SK-N-MC (cell line): ENCODE measurements around the gene COMMD9.
A peak's percentile ranks its signal among the peaks of the same experiment; 100 is the strongest.
"Not testable (repeated sequence)": the region's sequence is repeated elsewhere in the genome, so short reads cannot be mapped to it uniquely, and the experiment has no call there.

Experiments used
- DNase-seq: peaks from one replicate; pipeline ENCODE4 v3.0.0-alpha.2; 2011; ENCODE audit warnings: low read depth, low spot score
- H3K27ac ChIP-seq: fragments of 200-600 bp; sonication (generic); 2 replicates; pipeline ENCODE4 v1.5.1; 2016; ENCODE audit warnings: mixed run types
- H3K36me3 ChIP-seq: fragments of 200-600 bp; sonication (generic); 2 replicates; pipeline ENCODE4 v1.6.1; 2017; ENCODE audit warnings: antibody characterized with exemption, low read length, mixed read lengths; ENCODE audit not compliant: insufficient read depth
- H3K4me3 ChIP-seq: fragments of 200-600 bp; sonication (generic); 2 replicates; pipeline ENCODE4 v1.5.1; 2016
- H3K9ac ChIP-seq: fragments of 200-600 bp; sonication (generic); 2 replicates; pipeline ENCODE4 v1.8.0; 2017; ENCODE audit warnings: mixed run types, mixed read lengths; ENCODE audit not compliant: insufficient read length
- H3K9me3 ChIP-seq: fragments of 200-600 bp; sonication (generic); 2 replicates; pipeline ENCODE4 v1.6.1; 2017; ENCODE audit warnings: low read depth, mild to moderate bottlenecking, antibody characterized with exemption, low read length, moderate library complexity, mixed read lengths
- EZH2 ChIP-seq: fragments of 200-600 bp; sonication (generic); IDR thresholded peaks from one replicate; pipeline ENCODE4 v1.6.1; 2017; ENCODE audit warnings: antibody characterized with exemption
- FOXP2 ChIP-seq: optimal IDR thresholded peaks from 2 replicates; pipeline ENCODE3; 2011; ENCODE audit warnings: mild to moderate bottlenecking, moderate library complexity; ENCODE audit not compliant: insufficient read depth; ENCODE audit errors: extremely low read length, control extremely low read depth
- POLR2AphosphoS5 ChIP-seq: IDR thresholded peaks from 2 replicates; pipeline ENCODE4 v1.6.1; 2012; ENCODE audit warnings: mild to moderate bottlenecking, low read depth, low read length, borderline replicate concordance

The COMMD9 gene

GRCh38 chr11:36289226-36289852 lies at the start of gene COMMD9:
COMMD9 (minus strand) TSS chr11:36289424; CDS start chr11:36289412, 12 bp downstream.
- Histone ChIP-seq H3K36me3 (no peaks in the 10 kb centered on the region), H3K27ac (no peak within 1 kb of the TSS), H3K4me3 (peak within 1 kb of the TSS; percentile 99), H3K9ac (peak within 1 kb of the TSS; percentile 89), H3K9me3 (no peaks in the 10 kb centered on the region)
- DNase-seq = no peak
- TF ChIP-seq EZH2 (no peak), FOXP2 (peak; percentile 79), POLR2AphosphoS5 (peak; percentile 85)

GRCh38 chr11:36333897-36334296 lies 44.7 kb upstream of the COMMD9 start:
- no peak overlapping the region for H3K9ac ChIP-seq
- H3K9me3 ChIP-seq = no peaks in the 10 kb centered on the region
- no peak for TF ChIP-seq FOXP2
- no peak for TF ChIP-seq POLR2AphosphoS5
- TF ChIP-seq EZH2 = no peak
- H3K27ac ChIP-seq = no peak overlapping the region
- no peaks in the 10 kb centered on the region for H3K36me3 ChIP-seq
- no peak for DNase-seq
- H3K4me3 ChIP-seq = no peak overlapping the region

- Histone ChIP-seq H3K27ac (no peak overlapping the region), H3K9ac (no peak overlapping the region), H3K4me3 (no peak overlapping the region), H3K36me3 (no peaks in the 10 kb centered on the region), H3K9me3 (no peaks in the 10 kb centered on the region)
- DNase-seq = no peak
- TF ChIP-seq FOXP2 = no peak
- TF ChIP-seq POLR2AphosphoS5 = no peak
- TF ChIP-seq EZH2 = no peak
These were observed 44.2 kb upstream of the COMMD9 start for GRCh38 chr11:36333468-36333867.

GRCh38 chr11:36330411-36330810 lies 41.2 kb upstream of the COMMD9 start:
- Histone ChIP-seq H3K27ac (no peak overlapping the region), H3K36me3 (no peaks in the 10 kb centered on the region), H3K9me3 (no peaks in the 10 kb centered on the region), H3K9ac (no peak overlapping the region), H3K4me3 (no peak overlapping the region)
- no peak for DNase-seq
- TF ChIP-seq FOXP2 (no peak), EZH2 (no peak), POLR2AphosphoS5 (no peak)

GRCh38 chr11:36328966-36329673 lies 39.9 kb upstream of the COMMD9 start:
- Histone ChIP-seq H3K9ac (no peak overlapping the region), H3K4me3 (no peak overlapping the region), H3K27ac (no peak overlapping the region), H3K36me3 (no peaks in the 10 kb centered on the region), H3K9me3 (no peaks in the 10 kb centered on the region)
- TF ChIP-seq FOXP2 = no peak
- TF ChIP-seq POLR2AphosphoS5 = no peak
- no peak for DNase-seq

GRCh38 chr11:36326524-36327419 lies 37.5 kb upstream of the COMMD9 start:
- TF ChIP-seq POLR2AphosphoS5 (no peak), EZH2 (no peak), FOXP2 (no peak)
- no peaks in the 10 kb centered on the region for H3K36me3 ChIP-seq
- no peak overlapping the region for H3K27ac ChIP-seq
- H3K9ac ChIP-seq = no peak overlapping the region
- H3K9me3 ChIP-seq = no peaks in the 10 kb centered on the region
- DNase-seq = no peak
- no peak overlapping the region for H3K4me3 ChIP-seq

GRCh38 chr11:36325403-36325802 lies 36.2 kb upstream of the COMMD9 start:
- H3K36me3 ChIP-seq, DNase-seq, H3K4me3 ChIP-seq, H3K9me3 ChIP-seq, H3K9ac ChIP-seq, H3K27ac ChIP-seq: not testable (repeated sequence)

- not testable (repeated sequence) for H3K27ac ChIP-seq, H3K36me3 ChIP-seq, H3K9me3 ChIP-seq, H3K9ac ChIP-seq, H3K4me3 ChIP-seq, DNase-seq
These were observed 35.7 kb upstream of the COMMD9 start for GRCh38 chr11:36324956-36325355.

- Histone ChIP-seq H3K27ac (no peak overlapping the region), H3K4me3 (no peak overlapping the region), H3K9me3 (no peaks in the 10 kb centered on the region), H3K9ac (no peak overlapping the region), H3K36me3 (no peaks in the 10 kb centered on the region)
- no peak for TF ChIP-seq EZH2
- no peak for TF ChIP-seq FOXP2
- TF ChIP-seq POLR2AphosphoS5 = no peak
- no peak for DNase-seq
These were observed 28.8 kb upstream of the COMMD9 start for GRCh38 chr11:36317992-36318391.
